GM21423 (cell line): Measurements from ENCODE around the gene NACC2.
"Not testable (repeated sequence)": the region's sequence is repeated elsewhere in the genome, so short reads cannot be mapped to it uniquely, and the experiment has no call there.

Experiments
- ATAC-seq: cut with Tn5 transposase; IDR thresholded peaks from one replicate; pipeline ENCODE4 v1.9.1; 2021; ENCODE audit warnings: mild to moderate bottlenecking, moderate library complexity; ENCODE audit not compliant: unreplicated experiment

NACC2 gene

GRCh38 chr9:135968601-135969000 lies 126.5 kb downstream of the NACC2 start:
- ATAC-seq: no peak

GRCh38 chr9:135968083-135968476 lies 127.0 kb downstream of the NACC2 start:
- no peak for ATAC-seq

GRCh38 chr9:135966916-135967260 lies 128.2 kb downstream of the NACC2 start:
- not testable (repeated sequence) for ATAC-seq

GRCh38 chr9:135965124-135965756 lies 129.8 kb downstream of the NACC2 start:
- no peak for ATAC-seq

- ATAC-seq: no peak
Observed at GRCh38 chr9:135963938-135964337, 131.2 kb downstream of the NACC2 start.

- no peak for ATAC-seq
Observed at GRCh38 chr9:135963338-135963737, 131.8 kb downstream of the NACC2 start.

GRCh38 chr9:135962696-135963307 lies 132.3 kb downstream of the NACC2 start:
- no peak for ATAC-seq

GRCh38 chr9:135961811-135962695 lies 133.0 kb downstream of the NACC2 start:
- no peak for ATAC-seq

- ATAC-seq: peak; percentile 93
Observed at GRCh38 chr9:135961277-135961715, 133.8 kb downstream of the NACC2 start, which contains the start of gene UBAC1. TSS of gene UBAC1 (minus strand) at chr9:135961373. CDS start at chr9:135961162, 211 bp downstream.

GRCh38 chr9:135960411-135961276 lies 134.4 kb downstream of the NACC2 start:
- peak; percentile 13 for ATAC-seq

GRCh38 chr9:135959814-135960213 lies 135.3 kb downstream of the NACC2 start:
- ATAC-seq: no peak

GRCh38 chr9:135958485-135958884 lies 136.6 kb downstream of the NACC2 start:
- no peak for ATAC-seq

- ATAC-seq: no peak
Observed at GRCh38 chr9:135957431-135957830, 137.7 kb downstream of the NACC2 start.

- no peak for ATAC-seq
Observed at GRCh38 chr9:135956802-135957174, 138.3 kb downstream of the NACC2 start.
